Measurements from ENCODE around the gene TRPC6. TPM values are rescaled to one million over a fixed set of nuclear protein-coding genes. Genes with fewer than 3 reads are reported as not detected.

The TRPC6 gene
- total RNA-seq, 1 donor from 2014 or later, result 0.79 TPM

DNA sequence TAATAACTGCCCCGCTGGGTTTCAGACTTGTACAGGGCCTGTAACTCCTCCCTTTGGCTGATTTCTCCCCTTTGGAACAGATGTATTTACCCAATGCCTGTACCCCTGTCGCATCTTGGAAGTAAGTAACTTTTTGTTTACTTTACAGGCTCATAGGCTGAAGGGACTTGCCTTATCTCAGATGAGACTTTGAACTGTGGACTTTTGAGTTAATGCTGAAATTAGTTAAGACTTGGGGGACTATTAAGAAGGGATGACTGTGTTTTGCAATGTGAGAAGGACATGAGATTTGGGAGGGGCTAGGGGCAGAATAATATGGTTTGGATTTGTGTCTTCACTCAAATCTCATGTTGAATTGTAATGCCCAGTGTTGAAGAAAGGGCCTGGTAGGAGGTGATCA lies 62.0 kb downstream of the TRPC6 start:
- Histone ChIP-seq H3K36me3 (ENCODE audit: control insufficient read depth, insufficient read depth, low read length) (no peaks in the 10 kb centered on the region), H3K4me3 (ENCODE audit: low read depth, low read length) (no peak overlapping the region), H3K27me3 (ENCODE audit: control insufficient read depth, insufficient read depth, low read length) (no peaks in the 10 kb centered on the region)
- TF ChIP-seq, protein P1, sequence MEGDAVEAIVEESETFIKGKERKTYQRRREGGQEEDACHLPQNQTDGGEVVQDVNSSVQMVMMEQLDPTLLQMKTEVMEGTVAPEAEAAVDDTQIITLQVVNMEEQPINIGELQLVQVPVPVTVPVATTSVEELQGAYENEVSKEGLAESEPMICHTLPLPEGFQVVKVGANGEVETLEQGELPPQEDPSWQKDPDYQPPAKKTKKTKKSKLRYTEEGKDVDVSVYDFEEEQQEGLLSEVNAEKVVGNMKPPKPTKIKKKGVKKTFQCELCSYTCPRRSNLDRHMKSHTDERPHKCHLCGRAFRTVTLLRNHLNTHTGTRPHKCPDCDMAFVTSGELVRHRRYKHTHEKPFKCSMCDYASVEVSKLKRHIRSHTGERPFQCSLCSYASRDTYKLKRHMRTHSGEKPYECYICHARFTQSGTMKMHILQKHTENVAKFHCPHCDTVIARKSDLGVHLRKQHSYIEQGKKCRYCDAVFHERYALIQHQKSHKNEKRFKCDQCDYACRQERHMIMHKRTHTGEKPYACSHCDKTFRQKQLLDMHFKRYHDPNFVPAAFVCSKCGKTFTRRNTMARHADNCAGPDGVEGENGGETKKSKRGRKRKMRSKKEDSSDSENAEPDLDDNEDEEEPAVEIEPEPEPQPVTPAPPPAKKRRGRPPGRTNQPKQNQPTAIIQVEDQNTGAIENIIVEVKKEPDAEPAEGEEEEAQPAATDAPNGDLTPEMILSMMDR (IDR thresholded peaks at IDR 0.05; ENCODE audit: insufficient read depth, low read length, severe bottlenecking), result no peak
- FAIRE-seq (no peak), DNase-seq (ENCODE audit: low read depth) (no peak)

DNA sequence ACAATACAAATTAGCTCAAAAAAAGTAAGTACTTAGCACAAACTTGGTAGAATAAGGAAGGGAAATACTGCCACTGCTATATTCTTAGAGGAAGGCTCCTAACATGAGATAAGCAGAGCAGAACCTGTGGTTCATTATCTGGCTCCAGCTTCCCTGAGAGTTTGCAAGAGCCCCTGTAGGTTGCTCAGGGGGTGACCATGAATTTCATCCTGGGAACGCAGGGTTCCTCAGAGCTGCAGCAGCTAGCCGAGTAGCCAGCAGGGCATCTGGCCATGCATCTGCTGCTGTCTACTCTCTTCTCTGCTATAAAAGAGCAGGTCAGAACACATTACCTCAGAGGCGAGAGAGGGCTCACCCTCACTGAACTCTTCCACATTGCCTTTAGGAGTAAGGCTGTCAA lies 67.3 kb downstream of the TRPC6 start:
- Histone ChIP-seq H3K27me3 (ENCODE audit: control insufficient read depth, insufficient read depth, low read length) (no peaks in the 10 kb centered on the region), H3K4me3 (ENCODE audit: low read depth, low read length) (no peak overlapping the region), H3K36me3 (ENCODE audit: control insufficient read depth, insufficient read depth, low read length) (no peaks in the 10 kb centered on the region)
- no peak for FAIRE-seq
- DNase-seq (ENCODE audit: low read depth), result no peak
- TF ChIP-seq, protein P1 (IDR thresholded peaks at IDR 0.05; ENCODE audit: insufficient read depth, low read length, severe bottlenecking), result no peak

DNA sequence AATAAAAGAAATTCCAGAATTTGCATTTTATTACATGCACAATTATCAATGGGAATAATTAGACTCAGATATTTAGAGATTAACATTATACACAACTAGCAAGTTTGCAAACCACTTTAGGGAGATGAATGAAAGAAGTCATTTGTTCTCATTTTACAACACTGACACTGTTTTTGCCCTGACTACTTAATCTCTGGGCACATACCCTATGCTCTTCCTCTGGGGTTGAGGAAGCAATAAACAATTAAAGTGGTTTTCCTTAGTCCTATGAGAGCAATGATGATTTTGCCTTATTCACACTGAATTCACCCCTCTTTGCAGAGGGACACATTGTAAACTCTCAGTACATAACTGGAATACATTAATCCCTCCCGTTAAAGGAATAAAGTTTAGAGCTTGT lies 72.7 kb downstream of the TRPC6 start:
- TF ChIP-seq, protein P1 (IDR thresholded peaks at IDR 0.05; ENCODE audit: insufficient read depth, low read length, severe bottlenecking), result no peak
- no peaks in the 10 kb centered on the region for H3K27me3 ChIP-seq (ENCODE audit: control insufficient read depth, insufficient read depth, low read length)
- DNase-seq (ENCODE audit: low read depth) (no peak), FAIRE-seq (no peak)
- no peaks in the 10 kb centered on the region for H3K36me3 ChIP-seq (ENCODE audit: control insufficient read depth, insufficient read depth, low read length)
- H3K4me3 ChIP-seq (ENCODE audit: low read depth, low read length), result no peak overlapping the region

DNA sequence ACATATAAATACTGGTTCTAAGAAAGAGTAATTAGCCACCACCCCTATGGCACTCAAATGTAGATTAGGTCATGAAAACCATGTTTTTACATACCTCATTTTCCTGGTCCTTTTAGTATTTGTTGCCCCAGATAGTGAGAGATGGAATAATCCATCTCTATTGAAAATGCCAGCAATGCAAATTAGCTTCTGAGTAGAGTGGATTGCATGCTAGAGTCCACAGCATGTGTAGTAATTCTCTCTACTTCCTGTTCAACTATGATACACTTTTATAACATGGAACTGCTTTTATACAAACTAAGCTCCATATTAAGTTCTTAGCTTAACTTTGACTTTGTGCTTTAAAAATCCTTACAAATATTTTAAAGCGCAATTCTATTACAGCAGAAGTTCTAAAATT lies 73.2 kb downstream of the TRPC6 start:
- FAIRE-seq (no peak), DNase-seq (ENCODE audit: low read depth) (no peak)

DNA sequence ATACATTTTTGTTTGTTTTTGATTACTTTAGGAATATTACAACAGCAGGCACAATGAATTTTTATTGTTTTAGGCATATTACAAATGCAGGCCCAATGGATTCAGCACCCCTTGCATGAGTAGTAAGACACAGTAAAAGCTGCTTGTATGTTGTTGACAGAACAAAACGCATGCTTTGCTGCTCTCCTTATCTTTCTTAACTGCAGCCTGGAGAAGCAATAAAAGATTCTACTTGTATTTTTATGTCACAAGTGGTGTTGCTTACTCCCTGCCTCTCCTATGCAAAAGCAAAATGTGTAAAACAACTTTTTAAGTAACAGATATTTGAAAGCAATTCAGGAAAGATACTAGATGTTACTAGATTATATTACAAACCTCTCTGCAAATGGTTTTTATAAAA lies 73.9 kb downstream of the TRPC6 start:
- Histone ChIP-seq H3K4me3 (ENCODE audit: low read depth, low read length) (no peak overlapping the region), H3K27me3 (ENCODE audit: control insufficient read depth, insufficient read depth, low read length) (no peaks in the 10 kb centered on the region), H3K36me3 (ENCODE audit: control insufficient read depth, insufficient read depth, low read length) (no peaks in the 10 kb centered on the region)
- TF ChIP-seq, protein P1 (IDR thresholded peaks at IDR 0.05; ENCODE audit: insufficient read depth, low read length, severe bottlenecking), result no peak
- FAIRE-seq (no peak), DNase-seq (ENCODE audit: low read depth) (no peak)

More for the DNA sequence above, 73.2 kb downstream of the TRPC6 start:
- TF ChIP-seq, protein P1 (IDR thresholded peaks at IDR 0.05; ENCODE audit: insufficient read depth, low read length, severe bottlenecking), result no peak
- Histone ChIP-seq H3K4me3 (ENCODE audit: low read depth, low read length) (no peak overlapping the region), H3K27me3 (ENCODE audit: control insufficient read depth, insufficient read depth, low read length) (no peaks in the 10 kb centered on the region), H3K36me3 (ENCODE audit: control insufficient read depth, insufficient read depth, low read length) (no peaks in the 10 kb centered on the region)

DNA sequence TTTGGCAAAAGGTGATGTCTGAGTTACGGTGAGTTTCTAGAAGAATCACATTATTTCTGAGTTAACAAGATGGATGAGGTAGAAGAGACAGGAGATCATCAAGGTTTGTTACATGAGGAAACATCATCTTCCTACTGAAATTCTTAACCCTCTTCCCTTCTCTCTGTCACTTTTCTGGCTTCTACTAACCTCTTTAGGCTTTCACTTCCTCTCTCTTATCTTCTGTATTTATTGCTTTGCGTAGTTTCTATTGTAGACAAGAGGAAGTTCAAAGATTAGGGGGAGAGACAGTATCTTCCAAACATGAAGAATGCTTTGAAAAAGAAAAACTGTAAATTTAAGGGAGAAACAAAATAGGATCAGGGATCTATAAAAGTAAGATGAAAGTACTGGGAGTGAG lies 75.4 kb downstream of the TRPC6 start:
- no peak for DNase-seq (ENCODE audit: low read depth)
- no peak for FAIRE-seq
- TF ChIP-seq, protein P1 (IDR thresholded peaks at IDR 0.05; ENCODE audit: insufficient read depth, low read length, severe bottlenecking), result no peak

More for the DNA sequence above, 75.4 kb downstream of the TRPC6 start:
- no peaks in the 10 kb centered on the region for H3K36me3 ChIP-seq (ENCODE audit: control insufficient read depth, insufficient read depth, low read length)
- H3K4me3 ChIP-seq (ENCODE audit: low read depth, low read length), result no peak overlapping the region
- H3K27me3 ChIP-seq (ENCODE audit: control insufficient read depth, insufficient read depth, low read length), result no peaks in the 10 kb centered on the region

Data from bronchial epithelial cell (primary cell).